ENCODE measurements around the gene SLC4A3. TPM values are rescaled to one million over a fixed set of nuclear protein-coding genes. Genes with fewer than 3 reads are reported as not detected.

Gene SLC4A3
- total and polyA plus RNA-seq, 2 of the 8 experiments (the other 6 are each of a cell fraction or from before 2014, with no cell fraction given), result 4.8 to 7.4 TPM

- no peak for TF ChIP-seq TAF1 (IDR thresholded peaks at IDR 0.05; ENCODE audit: low read depth, low read length)
- TF ChIP-seq E2F6 (IDR thresholded peaks at IDR 0.05), result no peak
- TF ChIP-seq ASH2L (IDR thresholded peaks at IDR 0.05; ENCODE audit: low read length), result no peak
- TF ChIP-seq GTF2F1 (IDR thresholded peaks at IDR 0.05; ENCODE audit: borderline replicate concordance, low read depth, low read length), result no peak
- no peak for TF ChIP-seq POLR2A (IDR thresholded peaks at IDR 0.05; ENCODE audit: control extremely low read depth in 1 of 2, low read depth in 2 of 2, low read length in 2 of 2)
- no peak for TF ChIP-seq RFX5 (IDR thresholded peaks at IDR 0.05; ENCODE audit: borderline replicate concordance, low read depth, low read length)
- TF ChIP-seq CHD2 (IDR thresholded peaks at IDR 0.05; ENCODE audit: low read length), result no peak
- TF ChIP-seq SRF (IDR thresholded peaks at IDR 0.05; ENCODE audit: low read depth, low read length), result no peak
- no peak for TF ChIP-seq ZNF274 (IDR thresholded peaks at IDR 0.05; ENCODE audit: borderline replicate concordance, extremely low read depth, low read length)
These were observed 28.9 kb upstream of the SLC4A3 start (continued) for GRCh38 chr2:219598308-219599078.
